GF-D8 (cell line): ENCODE results near the gene ZWILCH.
"Not testable (repeated sequence)": the region's sequence is repeated elsewhere in the genome, so short reads cannot be mapped to it uniquely, and the experiment has no call there.

Experiments
- DNase-seq: peaks from one replicate; lab custom pipeline; 2025; lab: John Stamatoyannopoulos, UW

The ZWILCH gene

DNA sequence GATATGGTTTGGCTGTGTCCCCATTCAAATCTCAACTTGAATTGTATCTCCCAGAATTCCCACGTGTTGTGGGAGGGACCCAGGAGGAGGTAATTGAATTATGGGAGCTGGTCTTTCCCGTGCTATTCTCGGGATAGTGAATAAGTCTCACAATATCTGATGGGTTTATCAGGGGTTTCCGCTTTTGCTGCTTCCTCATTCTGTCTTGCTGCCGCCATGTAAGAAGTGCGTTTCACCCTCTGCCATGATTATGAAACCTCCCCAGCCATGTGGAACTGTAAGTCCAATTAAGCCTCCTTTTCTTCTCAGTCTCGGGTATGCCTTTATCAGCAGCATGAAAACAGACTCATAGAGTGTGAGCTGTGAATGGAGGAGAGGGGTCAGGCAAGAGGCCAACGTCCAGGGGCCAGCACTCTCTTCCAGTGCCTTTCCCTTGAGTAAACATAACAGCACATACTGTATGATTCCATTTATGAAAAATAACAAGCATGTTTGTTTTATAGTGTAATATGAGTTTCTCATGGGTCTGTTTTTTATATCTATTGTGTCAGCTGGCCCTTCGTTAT is 76.9 kb downstream of the ZWILCH start:
- peak; percentile 69 for DNase-seq

GRCh38 chr15:66586155-66586976 is 81.2 kb downstream of the ZWILCH start:
- no peak for DNase-seq

GRCh38 chr15:66587020-66587419 is 81.9 kb downstream of the ZWILCH start:
- no peak for DNase-seq

GRCh38 chr15:66587749-66588148 is 82.6 kb downstream of the ZWILCH start:
- DNase-seq = no peak

DNA sequence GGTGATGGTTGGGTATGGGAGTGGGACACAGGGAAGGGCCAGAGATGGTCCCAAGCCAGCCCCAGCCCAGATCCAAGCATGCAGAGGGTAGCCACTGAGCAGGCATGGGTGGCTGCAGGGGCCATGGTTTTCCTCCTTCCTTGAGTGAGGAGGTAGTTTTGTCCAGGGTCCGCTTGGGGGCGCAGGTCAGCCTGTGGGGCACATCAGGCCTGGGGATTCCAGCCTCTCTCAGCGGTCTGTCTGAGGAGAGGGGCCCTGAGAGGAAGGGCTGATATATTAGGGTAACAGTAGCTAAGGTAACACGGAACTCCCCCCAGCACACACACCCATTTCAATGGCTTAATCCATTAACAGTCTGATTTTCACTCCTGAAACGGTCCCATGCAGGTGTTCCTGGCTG is 83.4 kb downstream of the ZWILCH start:
- no peak for DNase-seq

GRCh38 chr15:66588971-66589370 is 83.8 kb downstream of the ZWILCH start:
- DNase-seq = no peak

DNA sequence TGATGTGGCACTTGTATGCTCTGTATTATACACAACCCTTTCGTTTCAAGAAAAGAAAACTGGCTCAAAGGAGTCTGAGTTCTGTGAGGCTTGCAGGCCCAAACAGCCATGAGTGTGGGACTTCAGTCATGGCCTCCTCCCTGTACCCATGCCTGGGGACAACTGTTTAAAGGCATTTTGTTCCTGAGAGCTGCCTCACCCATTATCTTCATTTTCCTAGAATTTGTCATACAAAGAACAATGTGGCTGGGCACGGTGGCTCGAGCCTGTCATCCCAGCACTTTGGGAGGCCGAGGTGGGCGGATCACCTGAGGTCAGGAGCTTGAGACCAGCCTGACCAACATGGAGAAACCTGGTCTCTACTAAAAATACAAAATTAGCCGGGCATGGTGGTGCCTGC is 84.3 kb downstream of the ZWILCH start:
- DNase-seq = not testable (repeated sequence)

DNA sequence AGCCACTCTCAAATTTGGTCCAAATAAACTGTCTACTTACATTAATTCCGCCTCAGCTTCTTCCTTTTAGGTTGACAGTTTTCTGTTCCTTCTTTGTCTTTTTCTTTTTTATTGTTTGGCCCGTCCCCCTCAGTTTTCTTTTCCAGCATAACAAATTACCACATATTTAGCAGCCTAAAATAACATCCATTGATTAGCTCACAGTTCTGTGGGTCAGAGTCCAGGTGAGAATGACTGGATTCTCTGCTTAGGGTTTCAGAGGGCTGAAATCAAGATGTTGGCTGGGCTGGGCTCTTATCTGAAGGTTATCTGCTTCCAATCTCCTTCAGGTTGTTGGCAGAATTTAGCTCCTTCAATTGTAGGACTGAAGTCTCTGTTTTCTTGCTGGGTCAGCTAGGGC is 85.3 kb downstream of the ZWILCH start:
- no peak for DNase-seq

DNA sequence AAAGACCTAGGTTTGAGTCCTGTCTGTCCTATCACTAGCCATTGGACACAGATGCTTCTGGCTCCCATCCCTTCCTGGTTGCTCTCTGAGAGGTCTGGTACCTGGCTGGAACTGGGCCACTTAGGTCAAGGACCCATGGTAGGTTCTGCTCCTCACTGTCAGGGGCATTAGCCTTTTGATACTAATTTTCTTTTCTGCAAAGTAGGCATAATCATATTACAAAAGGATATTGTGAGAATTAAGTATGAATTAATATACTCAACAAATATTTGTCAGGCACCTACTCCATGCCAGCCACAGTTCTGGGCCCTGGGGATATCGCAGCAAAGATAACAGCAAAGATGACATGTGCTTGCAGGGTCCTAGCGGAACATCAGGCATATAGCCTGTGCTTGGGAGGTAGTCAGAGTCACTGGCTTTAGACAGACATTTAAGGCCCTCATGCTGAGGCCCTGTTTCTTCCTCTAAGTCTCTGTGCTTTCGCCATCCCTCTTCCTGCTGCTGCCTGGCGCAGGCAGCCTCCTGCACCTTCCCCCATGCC is 86.3 kb downstream of the ZWILCH start:
- peak; percentile 15 for DNase-seq

- DNase-seq = no peak
Measured at GRCh38 chr15:66592505-66593218, 87.5 kb downstream of the ZWILCH start.

DNA sequence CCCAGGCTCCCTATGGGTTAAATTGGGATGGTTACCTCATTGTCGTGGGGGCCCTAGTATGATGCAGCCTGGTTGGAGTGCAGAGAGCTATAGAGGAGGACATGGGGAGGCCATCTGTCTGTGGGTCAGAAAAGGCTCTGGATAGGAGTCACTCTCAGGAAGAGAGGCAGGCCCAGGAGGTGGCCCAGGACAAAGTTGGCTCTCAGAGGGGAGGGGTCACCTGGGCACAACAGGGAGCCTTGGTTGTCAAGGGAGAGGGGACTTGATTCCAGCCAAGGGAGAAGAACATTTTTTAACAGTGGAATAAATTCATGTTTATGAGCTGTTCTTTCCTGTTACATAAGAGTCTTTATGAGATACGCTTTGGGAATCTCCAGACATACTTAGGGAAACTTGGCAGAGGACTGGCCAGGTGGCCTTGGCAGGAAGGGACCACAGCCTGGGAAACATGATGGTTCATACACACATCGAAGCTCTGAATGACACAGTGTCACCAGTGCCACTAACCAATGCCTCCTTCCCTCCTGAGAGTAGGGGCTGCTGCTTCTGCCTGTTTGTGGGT is 88.2 kb downstream of the ZWILCH start:
- no peak for DNase-seq

GRCh38 chr15:66594344-66594743 is 89.2 kb downstream of the ZWILCH start:
- no peak for DNase-seq

GRCh38 chr15:66594836-66595235 is 89.7 kb downstream of the ZWILCH start:
- DNase-seq = no peak

DNA sequence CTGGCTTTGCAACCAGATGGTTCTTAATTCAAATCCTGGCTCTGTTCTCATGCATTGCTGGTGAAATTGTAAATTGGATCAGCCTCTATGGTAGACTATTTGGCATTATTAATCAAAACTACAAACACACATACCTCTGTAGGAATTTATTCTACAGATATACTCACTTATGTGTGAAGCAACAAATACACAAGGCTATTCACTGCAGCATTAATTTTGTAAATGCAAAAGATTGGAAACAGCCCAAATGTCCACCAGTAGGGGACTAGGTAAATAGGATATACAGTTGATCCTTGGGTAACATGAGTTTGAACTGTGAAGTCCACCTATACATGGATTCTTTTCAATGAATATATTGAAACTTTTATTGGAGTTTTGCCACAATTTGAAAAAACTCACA is 90.2 kb downstream of the ZWILCH start:
- DNase-seq = no peak

DNA sequence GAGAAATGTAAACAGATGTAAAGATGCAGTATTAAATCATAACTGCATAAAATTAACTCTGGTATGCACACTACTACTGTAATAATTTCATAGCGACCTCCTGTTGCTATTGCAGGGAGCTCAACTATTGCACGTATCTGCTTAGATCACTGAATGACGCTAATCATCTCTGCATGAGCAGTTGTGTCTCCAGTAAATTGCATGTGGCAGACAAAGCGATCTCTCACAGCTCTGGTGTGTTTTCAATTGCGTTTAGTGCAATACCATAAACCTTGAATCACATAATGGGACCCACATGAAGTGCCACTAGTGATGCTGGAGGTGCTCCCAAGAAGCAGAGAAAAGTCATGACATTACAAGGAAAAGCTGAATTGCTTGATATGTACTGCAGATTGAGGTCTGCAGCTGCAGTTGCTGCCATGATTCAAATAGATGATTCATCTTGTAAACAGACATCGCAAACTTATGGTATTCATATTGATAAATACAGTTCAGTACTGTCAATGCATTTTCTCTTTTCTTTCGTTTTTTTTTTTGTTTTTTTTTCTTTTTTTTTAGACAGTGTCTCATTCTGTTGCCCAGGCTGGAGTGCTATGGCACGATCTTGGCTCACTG is 90.9 kb downstream of the ZWILCH start:
- no peak for DNase-seq

GRCh38 chr15:66598095-66598815 is 93.1 kb downstream of the ZWILCH start:
- no peak for DNase-seq
